NOMO-1 treated with dmso at 0.1 percent for 144 hours (cell line): Measurements from ENCODE around the gene PAX9.

ENCODE experiments used
- DNase-seq: peaks from one replicate; lab custom pipeline; 2025; ENCODE audit not compliant: unreplicated experiment; lab: John Stamatoyannopoulos, UW

PAX9 gene

DNA sequence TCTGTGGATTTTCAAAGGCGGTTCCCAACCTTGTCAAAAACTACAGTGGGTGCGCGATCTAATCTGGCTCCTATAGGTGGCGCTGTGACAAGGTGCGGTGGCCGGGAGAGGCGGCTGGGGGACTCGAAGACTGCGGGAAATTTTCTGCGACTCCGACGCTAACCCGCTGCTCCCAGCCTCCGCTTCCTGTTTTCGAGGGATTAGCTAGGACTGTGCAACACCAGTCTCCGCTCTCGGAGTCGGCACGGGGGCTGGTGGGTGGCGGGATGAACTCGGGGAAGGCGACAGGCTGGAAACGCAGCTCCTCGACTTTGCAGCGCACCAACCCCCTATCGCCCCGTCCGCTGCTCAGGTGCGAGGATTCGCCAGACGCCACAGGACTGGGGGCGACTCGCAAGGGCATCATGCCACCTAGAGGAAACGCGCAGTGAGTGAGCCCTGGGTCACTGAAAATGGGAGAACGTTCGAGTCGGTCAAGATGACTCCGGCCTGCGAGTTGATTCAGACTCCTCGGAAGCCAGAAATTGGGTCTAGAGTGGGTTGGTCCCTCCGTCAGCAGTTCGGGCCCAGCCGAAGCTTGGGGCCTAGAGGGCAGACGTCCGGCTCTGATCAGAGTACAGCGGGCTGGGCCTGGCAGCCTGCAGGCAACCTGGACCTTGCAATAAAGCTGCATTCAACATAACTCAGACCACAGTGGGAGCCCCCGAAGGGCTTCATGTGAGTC lies 5.5 kb upstream of the PAX9 start:
- DNase-seq: no peak

- no peak for DNase-seq
Measured at GRCh38 chr14:36656687-36657398, 4.8 kb upstream of the PAX9 start.

DNA sequence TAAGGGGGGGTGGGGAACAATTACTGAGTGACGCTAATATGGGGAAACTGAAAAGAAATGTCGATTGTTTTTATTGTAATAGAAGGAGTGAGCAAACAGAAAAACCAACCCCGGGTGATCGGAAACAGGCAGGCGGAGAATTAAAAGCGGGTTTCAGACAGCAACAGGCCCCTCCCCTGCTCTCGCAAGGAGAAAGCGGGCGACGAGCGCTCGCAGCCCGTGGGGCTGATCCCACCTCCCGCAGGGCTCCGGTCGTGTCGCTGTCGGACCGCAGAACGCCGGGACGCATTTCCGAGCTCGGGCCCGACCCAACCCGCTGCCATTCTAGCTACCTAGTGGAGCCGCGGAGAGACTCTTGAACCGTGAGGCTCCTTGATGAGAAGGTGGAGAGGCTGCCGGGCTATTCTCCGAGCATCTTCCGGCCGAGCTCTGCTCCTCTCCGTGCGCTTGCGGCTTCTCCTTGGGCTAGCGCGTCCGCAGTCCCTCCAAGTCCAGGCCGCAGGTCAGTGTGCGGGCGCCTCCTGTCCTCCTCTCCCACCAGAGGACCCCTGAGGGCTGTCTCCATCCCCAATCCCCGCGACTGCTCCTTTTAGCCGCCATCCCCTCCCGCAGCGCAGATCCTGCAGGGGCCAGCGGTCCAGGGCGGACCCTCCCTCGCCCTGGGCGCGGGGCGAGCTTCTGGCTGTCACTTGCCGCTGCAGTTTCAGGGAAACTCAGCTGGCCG lies 4.1 kb upstream of the PAX9 start:
- DNase-seq: no peak

GRCh38 chr14:36658123-36659009 lies 3.3 kb upstream of the PAX9 start:
- no peak for DNase-seq

DNA sequence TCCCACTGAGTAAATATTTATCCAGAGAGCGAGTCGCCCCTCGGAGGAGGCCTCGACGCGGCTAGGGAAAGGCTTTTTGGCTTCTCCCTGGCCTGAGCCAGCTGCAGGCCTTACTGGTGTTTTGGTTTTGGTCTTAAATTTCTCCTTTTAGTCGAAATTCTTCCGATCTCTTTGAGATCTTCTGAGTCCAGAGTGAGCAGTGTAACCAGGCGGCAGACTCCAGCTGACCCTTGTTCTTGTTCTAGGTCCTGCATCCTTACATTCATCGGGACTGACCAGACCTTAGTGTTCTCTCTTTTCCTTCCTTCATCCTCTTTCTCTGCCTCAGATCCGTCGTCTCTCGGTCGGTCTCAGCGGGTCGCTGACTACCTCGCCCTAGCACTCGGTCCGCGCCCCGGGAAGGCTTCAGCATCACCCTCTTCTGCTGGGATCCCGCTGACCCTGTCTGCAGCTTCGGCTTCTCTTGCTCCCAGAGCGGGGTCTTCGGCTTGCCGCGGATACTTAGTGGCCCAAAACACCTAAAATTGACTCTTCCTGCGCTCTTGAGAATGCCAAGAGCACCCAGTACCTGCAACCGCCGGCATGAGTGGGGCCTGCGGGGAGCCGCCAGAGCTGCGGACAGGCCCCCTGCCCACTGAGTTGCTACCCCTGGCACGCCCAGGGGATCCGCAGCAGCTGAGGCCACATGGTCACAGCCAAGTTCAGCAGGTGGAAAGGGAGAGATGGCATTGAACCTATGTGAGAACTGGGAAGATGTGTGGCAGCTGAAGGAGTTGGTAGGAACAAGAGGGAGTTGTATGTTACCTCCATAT lies 2.4 kb upstream of the PAX9 start:
- no peak for DNase-seq

GRCh38 chr14:36659822-36660735 lies 1.6 kb upstream of the PAX9 start:
- DNase-seq: no peak

- no peak for DNase-seq
Measured at GRCh38 chr14:36660736-36661505, 739 bp upstream of the PAX9 start.

DNA sequence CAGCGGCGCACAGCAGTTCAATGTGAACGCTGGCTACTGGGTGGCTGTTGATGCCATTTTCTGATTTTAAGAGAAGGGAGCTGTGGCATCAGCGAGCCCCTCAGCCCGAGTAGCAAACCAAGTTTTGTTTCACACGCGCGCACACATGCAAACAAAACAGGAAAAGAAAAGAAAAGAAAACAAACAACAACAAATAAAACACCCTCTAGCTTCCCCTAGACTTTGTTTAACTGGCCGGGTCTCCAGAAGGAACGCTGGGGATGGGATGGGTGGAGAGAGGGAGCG lies 540 bp downstream of the PAX9 start:
- no peak for DNase-seq

DNA sequence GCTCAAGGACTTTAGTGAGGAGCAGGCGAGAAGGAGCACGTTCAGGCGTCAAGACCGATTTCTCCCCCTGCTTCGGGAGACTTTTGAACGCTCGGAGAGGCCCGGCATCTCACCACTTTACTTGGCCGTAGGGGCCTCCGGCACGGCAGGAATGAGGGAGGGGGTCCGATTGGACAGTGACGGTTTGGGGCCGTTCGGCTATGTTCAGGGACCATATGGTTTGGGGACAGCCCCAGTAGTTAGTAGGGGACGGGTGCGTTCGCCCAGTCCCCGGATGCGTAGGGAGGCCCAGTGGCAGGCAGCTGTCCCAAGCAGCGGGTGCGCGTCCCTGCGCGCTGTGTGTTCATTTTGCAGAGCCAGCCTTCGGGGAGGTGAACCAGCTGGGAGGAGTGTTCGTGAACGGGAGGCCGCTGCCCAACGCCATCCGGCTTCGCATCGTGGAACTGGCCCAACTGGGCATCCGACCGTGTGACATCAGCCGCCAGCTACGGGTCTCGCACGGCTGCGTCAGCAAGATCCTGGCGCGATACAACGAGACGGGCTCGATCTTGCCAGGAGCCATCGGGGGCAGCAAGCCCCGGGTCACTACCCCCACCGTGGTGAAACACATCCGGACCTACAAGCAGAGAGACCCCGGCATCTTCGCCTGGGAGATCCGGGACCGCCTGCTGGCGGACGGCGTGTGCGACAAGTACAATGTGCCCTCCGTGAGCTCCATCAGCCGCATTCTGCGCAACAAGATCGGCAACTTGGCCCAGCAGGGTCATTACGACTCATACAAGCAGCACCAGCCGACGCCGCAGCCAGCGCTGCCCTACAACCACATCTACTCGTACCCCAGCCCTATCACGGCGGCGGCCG lies 1.1 kb downstream of the PAX9 start:
- no peak for DNase-seq

- DNase-seq: no peak
Measured at GRCh38 chr14:36663404-36664321, 2.0 kb downstream of the PAX9 start.

DNA sequence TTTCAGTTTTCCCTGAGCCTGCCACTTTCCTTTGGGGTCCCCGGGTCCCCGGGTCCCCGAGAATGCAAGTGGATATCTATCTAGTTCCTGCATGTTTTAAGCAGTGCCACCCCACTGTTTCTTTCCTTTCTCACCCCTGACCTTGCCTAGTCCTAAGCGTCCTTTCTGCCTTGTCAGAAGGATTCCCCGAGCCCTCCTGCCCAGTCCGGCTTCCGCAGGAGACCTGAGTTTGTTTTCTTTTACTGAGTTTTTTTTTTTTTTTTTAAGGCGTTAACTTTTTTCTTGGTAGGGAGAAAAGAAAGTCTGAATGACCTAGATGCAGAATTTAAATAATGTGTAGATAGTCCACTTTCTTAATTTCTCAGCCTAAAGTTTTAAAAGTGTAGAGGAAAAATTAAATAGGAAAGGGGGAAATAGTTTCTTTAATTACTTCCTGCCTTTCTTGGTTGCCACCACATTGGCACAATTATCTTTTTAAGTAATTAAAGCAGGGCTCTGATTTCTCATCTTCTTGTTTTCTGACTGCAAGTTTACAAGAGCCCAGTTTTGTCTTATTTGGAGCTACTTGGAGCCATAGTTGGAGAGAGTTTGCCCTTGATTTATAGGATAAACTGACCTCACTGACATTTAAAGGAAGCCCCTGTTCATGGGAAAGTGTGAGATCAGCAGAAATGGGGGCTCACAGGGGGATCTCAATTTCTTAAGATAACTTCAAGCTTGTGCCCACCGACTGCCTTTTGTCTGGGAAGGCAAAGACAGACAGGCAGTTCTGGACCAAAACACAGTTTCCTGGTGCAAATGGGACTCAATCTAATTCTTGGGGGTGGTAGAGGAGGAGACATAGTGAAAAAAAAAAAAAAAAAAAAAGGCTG lies 2.9 kb downstream of the PAX9 start:
- no peak for DNase-seq

- DNase-seq: no peak
Measured at GRCh38 chr14:36665887-36666415, 4.3 kb downstream of the PAX9 start.

DNA sequence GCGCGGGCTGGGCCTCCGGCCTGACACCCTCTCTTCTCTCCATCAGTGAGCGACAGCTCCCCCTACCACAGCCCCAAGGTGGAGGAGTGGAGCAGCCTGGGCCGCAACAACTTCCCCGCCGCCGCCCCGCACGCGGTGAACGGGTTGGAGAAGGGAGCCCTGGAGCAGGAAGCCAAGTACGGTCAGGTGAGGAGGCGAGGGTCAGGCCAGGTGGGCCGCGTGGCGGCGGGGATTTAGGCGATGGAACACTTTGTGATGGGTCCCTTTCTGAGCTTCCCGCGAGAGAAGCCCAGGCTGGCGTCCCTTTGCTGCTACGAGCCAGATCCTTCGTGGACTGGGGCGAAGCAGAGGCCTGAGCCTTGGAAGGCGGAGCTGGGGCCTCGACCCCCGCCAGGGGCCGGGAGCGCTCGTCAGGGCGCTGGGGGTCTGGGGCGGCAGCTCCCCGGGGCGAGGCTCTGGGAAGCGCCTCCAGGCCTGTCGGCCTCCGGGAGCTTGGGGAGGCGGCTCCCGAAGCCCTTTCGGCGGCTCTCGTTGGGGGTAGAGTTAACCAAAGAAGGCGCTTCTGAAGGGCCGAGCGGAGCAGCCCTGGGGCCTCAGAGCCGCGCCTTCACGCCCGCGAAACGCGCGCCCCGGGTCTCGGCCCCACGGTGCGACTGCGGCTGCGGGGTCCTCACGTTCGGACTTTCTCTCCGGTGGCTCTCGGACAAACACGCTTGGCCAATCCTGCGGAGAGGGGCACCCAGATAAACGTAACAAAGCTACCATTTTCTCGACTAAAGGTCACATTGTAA lies 5.0 kb downstream of the PAX9 start:
- DNase-seq: no peak

DNA sequence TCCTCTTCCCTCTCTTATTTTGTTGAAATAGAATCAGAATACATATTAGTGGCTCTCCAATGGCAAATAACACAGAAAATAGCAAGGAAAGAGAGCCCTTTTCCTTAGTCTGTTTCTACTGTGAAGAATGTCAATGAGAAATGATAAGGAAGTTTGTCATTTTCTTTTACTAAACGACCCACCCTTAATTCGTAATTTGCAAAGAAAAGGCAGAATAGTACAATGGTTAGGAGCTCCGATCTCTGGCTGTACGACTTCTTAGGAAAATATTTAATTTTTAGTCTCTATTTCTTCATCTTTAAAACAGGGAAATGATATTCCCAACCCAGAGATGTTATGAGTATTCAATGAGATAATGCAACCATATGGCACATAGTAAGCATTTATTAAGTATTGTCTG lies 6.0 kb downstream of the PAX9 start:
- no peak for DNase-seq

DNA sequence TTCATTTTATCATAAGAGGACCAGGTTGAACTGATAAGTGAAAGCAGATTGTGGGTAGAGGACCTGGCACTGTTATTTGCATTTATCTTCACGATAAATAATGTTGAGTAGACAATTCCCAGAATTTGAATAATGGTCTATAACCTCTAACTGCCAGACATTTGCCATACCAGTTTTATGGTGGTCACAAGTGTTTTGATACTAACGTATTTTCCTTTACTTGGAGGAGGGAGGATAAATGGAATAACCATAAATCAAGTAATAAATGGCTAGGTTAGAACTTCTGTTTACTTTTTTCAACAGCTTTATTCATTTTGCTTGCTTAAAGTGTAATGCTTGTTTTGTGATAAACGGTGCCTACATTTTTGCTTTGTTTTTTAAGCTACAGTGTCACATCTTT lies 9.5 kb downstream of the PAX9 start:
- DNase-seq: no peak
